HG03457 (cell line): Measurements from ENCODE around the gene MYOZ3.

ENCODE experiments used
- ATAC-seq: cut with Tn5 transposase; IDR thresholded peaks from one replicate; pipeline ENCODE4 v1.9.1; 2021; ENCODE audit warnings: moderate number of reproducible peaks; ENCODE audit not compliant: unreplicated experiment

The MYOZ3 gene, protein sequence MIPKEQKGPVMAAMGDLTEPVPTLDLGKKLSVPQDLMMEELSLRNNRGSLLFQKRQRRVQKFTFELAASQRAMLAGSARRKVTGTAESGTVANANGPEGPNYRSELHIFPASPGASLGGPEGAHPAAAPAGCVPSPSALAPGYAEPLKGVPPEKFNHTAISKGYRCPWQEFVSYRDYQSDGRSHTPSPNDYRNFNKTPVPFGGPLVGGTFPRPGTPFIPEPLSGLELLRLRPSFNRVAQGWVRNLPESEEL

GRCh38 chr5:150661086-150661485, at the start of gene MYOZ3:
Gene MYOZ3 (plus strand): TSS chr5:150661251. CDS start chr5:150662942, 1,691 bp downstream.
- ATAC-seq: no peak

- no peak for ATAC-seq
Observed at GRCh38 chr5:150612405-150612804, 48.6 kb upstream of the MYOZ3 start.

- ATAC-seq: no peak
Observed at GRCh38 chr5:150612905-150613670, 48.0 kb upstream of the MYOZ3 start.

GRCh38 chr5:150613991-150614660, 46.9 kb upstream of the MYOZ3 start:
- no peak for ATAC-seq

DNA sequence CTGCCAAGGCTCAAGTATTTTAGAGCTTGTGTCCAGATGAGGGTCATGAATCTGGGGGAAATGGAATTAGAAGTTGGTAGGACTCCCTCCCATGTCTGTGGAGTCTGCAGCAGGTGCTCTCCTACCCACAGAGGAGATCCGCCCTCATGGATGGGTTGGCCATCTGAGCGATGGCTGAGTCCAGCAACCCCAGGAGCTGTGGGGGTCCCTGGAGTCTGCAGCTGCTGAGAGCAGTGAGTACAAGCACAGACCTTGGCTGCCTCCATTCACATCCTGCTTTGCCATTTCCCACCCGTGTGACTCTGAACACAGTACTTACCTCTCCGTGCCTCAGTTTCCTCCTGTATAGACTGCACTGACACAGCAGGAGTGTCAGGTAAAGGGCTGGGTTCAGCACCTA, 46.4 kb upstream of the MYOZ3 start:
- ATAC-seq: no peak

GRCh38 chr5:150615141-150615699, 45.8 kb upstream of the MYOZ3 start:
- ATAC-seq: no peak

DNA sequence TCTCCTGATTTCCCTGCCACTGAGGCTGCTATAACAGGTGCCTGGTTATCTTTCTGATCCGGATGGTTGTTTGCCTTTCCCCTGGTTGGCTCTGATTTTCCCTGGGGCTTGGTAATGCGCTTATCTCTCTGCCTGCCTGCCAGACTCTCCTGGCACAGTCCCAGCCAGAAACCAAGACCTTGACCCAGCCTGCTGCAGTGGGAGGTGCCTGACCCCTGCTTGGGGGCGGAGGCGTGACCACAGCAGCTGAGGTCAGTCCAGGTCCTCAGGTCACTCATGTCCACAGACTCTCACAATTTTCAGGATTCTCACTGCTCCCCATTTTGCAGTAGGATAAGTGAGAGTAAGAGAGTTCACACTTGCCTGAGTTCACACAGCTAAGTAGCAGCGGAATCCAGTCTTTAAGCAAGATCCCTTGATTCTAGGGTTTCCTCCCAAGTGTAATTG, 45.0 kb upstream of the MYOZ3 start:
- no peak for ATAC-seq

DNA sequence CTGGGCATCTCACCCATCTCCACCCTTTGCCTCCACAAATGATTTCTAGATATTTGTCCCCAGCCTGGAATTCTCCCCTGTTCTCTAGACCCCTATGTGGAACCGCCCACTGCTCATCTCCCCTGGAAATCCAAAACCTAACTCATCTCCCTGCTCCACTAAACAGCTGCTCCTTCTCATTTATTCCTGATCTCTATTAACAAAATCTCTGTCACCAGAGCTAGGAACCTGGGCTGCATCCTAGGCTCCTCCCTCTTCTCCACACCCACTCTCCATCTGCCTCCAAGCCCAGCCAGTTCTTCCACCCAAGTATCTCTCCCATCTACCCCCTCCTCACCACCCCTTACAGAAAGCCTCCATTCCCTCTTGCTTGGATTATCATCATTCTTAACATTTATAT, 44.5 kb upstream of the MYOZ3 start:
- ATAC-seq: no peak

DNA sequence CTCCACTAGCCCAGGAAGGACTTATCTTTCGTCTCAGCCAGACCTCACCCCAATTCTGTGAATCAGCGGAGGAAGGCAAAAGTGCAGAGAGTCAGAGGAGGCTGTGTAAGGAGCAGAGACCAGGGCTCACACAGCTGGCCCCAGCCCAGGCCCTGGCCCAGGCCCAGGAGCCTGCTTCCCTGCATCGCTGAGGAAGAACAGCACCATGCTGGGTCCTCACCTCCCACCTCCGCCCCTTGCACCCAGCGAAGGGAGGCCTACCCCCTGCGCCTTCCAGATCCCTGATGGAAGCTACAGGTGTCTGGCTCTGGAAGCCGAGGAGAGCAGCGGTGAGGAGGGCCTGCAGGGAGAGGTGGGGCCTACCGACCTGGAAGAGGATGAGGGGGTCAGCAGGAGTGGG, 42.9 kb upstream of the MYOZ3 start:
- ATAC-seq: no peak

DNA sequence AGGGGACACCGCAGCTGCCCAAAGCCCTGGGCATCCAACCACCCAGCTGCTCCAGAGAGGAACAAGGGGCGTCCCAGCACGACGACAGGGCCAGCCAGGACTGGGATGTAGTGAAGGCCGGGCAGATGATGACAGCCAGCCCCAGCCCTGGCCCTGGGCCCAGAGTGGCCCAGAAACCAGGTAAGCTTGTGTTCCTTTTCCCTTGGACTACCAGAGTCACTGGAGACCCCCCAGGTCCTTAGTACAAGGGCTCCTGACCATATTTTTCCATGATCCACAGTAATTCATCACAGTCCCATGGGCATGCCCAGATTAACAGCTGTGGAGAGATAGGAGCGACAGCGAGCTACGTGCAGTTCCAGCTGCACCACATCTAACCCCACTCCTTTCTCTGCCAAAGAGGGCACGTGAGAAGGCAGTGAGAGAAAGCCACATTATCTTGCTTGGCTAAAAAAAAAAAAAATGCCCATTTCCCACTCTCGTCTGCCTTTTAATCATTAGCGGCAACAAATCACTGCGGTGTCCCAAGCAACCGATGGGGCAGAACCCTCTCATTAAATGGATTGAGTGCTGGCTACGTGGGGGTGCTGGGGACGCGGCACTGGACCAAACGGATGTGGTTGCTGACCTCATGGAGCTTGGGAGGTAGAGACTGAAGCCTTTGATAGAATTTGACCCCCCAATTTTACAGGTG, 42.3 kb upstream of the MYOZ3 start:
- ATAC-seq: no peak

DNA sequence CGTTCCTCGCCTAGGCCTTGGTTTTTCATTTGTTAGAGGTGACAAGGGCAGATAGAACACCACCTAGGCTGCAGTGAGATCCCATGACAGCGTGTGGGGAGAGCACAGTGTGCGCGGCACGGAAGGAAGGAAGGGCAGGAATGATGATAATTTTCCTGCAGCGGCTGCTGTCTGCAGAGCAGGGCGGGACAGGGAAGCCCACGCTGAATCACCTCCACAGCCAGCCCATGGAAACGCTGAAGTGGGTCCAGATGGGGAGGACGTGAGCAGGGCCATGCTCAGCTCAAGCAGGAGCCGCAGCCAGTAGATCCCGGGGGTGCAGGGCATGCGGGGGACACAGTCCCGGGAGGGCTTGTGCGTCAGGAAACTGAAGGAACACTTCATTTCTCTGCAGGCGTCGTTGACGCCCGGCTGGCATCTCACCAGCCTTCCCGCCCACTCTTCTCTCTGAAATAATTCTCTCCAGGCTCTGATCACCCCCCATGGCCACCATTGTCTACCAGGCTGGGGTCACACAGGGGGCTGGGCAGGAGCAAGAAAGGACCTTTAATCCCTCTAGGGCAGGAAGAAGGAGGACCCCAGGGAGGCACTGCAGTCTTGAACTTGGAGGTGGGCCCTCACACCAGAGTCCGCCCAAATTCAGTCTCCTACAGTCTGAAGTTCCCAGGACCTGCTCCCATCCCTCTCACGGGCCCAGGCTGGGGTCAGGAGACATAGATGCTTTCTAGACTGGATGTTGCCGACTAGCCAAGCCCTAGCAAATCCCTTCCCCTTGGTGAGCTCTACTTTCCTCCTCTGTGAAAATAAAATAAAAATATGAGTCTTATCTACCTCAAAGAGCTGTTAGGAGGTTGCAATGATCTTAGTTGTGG, 41.5 kb upstream of the MYOZ3 start:
- ATAC-seq: no peak

DNA sequence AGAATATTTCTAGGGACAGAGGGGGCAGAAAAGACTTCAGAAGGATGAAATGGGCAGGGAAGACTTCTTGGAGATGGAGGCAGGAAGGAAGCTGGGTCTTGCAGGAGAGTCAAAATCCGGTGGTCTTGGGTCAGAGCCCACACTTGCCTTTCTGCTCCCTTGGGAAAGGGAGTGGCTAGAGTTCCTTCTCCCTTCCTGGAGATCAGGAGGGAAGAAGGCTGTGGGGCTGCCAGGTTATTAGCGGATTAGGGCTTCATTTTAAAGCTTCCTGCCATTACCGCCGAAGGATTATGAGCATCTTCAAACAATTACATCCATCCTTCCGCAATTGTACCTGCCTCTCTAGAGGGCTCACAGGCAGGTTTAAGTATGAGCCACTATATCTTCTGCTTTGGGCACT, 39.8 kb upstream of the MYOZ3 start:
- ATAC-seq: no peak

GRCh38 chr5:150622157-150622556, 38.9 kb upstream of the MYOZ3 start:
- no peak for ATAC-seq

DNA sequence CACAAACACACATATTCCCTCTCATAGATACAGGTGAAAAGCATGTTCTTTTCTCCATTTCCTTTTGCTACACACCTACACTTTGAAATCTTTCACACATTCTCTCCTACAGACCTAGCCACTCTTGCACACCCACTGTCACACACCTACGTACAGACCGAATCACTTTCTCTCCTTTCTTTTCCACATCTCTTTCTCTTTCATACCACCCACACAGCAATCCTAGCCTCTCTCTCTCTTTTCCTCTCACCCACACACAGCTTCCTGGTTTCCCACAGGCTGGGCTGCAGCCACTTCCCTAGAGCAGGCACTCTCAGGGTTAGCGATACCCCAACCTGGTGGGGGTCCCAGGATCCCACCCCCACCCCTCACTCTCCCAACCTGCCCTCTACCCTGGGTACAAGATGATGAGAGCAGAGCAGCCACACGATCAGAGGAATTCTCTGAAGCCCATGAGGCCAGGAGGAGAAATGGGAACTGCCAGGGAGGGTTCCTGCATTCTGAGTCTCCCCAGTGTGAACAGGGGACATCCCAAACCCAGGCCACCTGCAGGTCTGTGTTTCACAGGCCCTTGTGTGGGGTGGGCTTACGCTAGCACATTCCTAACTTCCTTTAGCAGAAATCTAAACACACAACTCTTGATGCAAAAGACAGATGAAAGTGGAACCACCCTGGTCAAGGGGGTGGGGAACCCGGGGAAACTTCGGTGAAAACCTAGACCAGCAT, 37.7 kb upstream of the MYOZ3 start:
- ATAC-seq: no peak

- ATAC-seq: no peak
Observed at GRCh38 chr5:150623878-150624216, 37.2 kb upstream of the MYOZ3 start.

GRCh38 chr5:150624334-150625163, 36.5 kb upstream of the MYOZ3 start:
- ATAC-seq: no peak

DNA sequence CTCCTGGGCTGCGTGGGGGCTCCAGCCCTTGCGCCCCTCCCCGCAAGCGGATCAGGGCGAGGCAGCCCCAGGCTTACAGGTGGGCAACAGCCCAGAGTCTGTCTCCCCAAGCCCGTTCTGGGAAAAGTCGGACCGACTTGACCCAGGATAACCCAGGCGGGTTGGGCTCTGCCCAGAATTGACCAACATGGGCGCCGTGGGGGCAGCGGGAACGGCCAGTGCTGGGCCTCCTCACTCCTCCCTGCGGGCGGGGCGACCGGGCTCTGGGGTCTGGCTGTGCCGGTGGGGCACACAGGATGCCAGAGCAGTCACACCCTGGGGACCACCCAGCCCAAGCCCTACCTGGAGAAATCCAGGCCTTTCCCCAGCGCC, 35.9 kb upstream of the MYOZ3 start:
- no peak for ATAC-seq

GRCh38 chr5:150625831-150626746, 35.0 kb upstream of the MYOZ3 start:
- ATAC-seq: peak; percentile 49
